GM19043 (cell line): Measurements from ENCODE around the gene SLC25A21.

ENCODE experiments used
- ATAC-seq: cut with Tn5 transposase; IDR thresholded peaks from one replicate; pipeline ENCODE4 v1.9.1; 2021; ENCODE audit warnings: low read depth; ENCODE audit not compliant: unreplicated experiment

SLC25A21 gene

DNA sequence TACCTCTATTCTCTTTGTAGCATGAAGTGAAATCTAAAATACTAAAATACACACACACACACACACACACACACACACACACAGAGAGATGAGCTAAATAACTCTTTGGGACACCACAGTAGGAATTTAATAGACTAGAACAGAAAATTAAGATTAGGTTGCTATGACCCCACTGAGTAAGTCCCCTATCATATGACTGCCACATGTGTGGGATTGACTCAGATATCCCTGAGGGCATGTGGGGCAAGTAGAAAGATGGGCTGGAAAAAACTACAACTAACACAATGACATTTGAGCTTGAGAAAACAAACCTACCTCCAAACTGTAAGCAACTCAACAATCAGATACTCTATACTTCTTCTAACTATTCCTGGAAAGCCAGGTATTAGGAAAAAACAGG, 27.0 kb downstream of the SLC25A21 start:
- no peak for ATAC-seq

DNA sequence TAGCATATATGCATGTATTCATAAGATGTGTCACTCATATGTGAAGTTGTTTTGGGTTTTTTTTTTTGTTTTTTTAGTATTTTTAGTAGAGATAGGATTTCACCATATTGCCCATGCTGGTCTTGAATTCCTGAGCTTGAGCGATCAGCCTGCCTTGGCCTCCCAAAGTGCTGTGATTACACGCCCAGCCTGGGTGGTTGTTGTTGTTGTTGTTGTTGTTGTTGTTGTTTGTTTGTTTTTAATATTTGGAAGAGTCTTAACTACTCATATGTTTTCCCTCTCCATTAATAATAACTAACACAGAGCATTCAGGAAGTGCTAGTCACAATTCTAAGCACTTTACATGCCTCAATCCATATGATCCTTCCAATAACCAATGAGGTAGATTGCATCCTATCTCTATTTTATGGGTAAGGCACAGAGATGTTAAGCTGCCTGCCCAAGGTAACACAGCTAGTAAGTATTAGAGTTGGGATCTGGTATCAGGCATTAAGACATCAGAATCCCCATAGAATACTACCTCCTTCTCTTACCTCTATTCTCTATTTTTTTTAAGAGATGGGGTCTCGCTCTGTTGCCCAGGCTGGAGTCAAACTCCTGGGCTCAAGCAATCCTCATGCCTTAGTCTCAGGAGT, 27.6 kb downstream of the SLC25A21 start:
- no peak for ATAC-seq

DNA sequence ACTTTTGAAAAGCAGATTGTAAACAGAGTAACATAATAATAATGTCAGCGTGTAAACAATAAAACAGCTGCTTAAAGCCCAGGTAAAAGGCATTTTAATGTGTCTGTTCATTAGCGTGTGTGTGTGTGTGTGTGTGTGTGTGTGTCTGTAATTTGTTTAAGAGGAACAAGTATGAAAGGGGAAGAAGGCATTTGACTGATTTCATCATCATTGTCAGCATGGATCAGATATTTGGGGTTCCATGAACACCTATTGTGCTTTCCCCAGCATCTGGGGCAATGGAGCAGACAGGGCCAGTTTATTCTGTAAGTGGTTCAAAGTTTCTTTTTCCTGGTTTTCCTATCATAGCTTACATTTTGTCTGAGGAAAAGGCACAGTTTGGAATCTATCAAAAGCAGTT, 28.9 kb downstream of the SLC25A21 start:
- no peak for ATAC-seq

DNA sequence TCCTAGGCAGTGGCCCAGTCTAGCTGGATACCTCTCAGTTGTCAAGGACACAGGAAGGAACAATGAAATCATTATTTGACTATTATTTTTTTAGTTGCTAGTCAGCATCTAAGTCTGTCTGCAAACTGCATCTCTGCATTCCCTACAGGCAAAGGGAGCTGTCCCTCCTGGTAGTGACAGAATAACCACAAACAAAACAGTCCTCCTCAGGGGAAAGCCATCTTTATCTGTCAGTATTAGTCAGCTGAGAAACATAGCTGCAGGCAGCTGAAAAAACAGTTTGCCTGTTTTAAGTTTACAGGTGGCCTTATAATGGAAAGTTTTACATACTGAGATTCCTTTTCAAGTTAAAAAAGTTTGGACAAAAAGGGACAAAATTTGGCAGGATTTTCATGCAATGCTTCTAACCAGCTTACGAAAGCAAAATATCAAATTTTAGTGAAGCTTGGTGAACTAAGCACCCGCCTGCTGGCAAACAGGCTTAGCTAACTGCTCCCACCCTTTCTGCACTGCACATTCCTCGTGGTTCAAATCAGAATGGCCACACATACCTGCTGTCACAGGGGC, 29.5 kb downstream of the SLC25A21 start:
- no peak for ATAC-seq

DNA sequence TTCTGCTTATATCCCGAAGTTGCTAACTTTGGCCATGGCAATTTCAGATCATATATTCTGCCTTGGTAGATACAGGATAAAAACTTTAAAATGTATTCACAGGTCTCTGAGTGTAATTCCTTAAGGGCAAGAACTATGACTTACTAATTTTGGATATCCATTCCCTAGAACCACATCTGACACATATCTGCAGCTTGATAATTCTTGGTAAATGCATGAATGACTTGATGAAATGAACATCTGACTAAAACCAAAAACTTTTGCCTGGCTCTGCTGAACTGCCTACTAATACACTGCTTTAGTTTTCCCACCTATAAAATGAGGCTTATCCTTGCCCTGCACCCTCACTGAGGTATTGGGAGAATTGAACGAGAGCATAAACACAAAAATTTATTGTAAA, 32.2 kb downstream of the SLC25A21 start:
- ATAC-seq, result no peak

DNA sequence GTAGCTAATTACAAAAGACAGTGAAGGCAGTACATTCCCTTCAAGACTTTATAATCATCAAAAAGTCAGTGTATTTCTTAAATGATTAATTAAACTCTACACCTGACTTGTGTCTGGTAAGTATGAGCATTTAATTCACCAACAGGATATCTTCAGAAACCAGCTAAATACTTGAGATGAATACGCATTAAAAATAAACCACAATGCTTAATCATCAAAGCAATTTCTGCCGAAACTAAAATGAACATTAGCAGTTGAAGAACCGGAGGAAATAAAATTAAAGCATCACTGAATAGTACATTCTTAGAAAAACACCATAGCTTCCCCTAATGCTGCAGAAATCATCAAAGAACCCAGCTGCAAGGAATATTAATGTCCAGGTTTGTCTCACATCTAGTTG, 32.7 kb downstream of the SLC25A21 start:
- ATAC-seq, result no peak

DNA sequence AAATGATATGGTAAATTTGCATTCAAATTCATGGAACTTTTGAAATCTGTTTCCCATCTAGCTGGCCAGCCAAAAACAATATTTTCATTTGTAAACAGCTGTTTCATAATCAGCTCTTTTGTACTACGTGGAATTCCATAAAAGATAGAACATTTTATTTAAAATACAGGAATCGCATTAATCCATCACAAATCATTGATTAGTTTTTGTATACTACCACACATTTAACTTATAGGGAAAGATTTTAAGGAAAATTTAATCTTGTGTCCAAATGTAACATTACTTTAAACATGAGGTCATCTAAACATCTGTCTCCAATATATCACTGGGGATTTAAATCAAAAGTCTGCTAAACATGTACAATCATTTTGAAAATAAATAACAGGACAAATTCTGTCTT, 33.5 kb downstream of the SLC25A21 start:
- ATAC-seq, result no peak

DNA sequence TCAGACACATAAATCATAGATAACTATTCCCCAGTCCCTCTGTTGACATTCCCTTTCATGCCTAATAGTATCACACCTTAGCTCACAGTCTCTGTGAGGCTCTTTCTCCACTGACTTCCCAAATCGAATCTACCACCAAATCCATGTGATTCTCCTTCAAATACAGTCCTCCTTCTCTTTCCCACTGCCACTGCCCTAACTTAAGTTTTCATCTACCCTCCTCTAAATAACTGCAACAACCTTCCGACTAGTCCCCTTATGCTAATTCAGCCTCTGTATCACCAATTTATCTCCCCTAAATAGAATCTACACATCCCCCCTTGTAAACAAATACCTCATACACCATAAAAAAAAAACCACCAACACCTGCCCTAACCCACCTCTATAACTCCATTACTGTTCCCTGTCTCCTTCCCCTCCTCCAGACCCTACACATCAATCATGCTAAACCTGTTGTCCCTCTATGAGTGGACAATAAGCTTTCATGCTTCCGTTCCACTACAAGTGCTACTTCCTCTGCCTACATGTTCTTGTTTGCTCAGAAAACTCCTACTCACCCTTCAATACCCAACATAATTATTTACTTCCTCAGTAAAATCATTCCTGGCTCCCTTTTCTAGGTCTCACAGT, 39.0 kb downstream of the SLC25A21 start:
- no peak for ATAC-seq

DNA sequence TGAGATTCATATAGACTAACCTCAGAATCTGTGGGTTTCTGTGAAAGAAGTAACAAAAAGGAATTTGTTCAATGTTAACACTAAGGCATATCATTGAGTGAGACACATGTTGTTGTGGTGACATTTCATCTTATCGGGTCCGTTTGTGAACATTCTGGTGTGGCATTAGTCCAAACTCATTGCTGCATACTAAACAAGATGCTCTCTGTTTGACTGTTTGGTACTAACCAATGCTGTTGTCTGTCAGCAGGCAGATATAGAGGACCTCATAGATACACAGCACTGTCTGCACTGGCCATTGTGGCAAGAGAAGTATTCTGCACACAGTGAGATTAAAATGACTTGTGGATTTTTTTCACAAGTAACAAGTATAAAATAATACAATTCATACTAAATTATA, 41.2 kb downstream of the SLC25A21 start:
- no peak for ATAC-seq

DNA sequence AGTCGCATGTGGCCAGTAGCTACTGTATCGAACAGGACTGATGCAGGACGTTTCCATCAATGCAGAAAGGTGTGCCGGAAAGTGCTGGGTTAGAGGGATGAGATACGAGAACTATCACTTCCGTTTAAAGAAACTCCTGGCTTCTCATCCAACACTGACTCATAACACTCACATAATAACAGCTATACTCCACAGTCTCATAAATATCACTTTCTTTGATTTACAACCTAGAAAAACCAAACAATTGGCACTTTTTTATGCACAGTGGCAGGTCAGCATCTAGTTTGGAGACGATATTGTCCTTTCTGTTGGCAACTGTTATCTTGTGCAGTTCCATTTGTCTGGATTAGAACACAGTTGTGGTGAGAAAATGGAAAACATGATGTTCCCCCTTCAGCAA, 43.4 kb downstream of the SLC25A21 start:
- ATAC-seq, result no peak

DNA sequence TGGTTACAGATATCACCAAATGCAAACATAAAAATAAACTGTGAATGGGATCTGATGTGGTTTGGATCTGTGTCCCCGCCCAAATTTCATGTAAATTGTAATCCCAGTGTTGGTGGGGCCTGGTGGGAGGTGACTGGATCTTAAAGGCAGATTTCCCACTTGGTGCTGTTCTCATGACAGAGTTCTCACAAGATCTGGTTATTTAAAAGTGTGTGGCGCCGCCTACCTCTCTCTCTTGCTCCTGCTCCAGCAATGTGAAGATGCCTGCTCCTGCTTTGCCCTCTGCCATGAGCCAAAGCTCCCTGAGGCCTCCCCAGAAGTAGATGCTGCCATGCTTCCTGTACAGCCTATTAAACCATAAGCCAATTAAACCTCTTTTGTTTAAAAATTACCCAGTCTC, 47.8 kb downstream of the SLC25A21 start:
- ATAC-seq, result no peak

DNA sequence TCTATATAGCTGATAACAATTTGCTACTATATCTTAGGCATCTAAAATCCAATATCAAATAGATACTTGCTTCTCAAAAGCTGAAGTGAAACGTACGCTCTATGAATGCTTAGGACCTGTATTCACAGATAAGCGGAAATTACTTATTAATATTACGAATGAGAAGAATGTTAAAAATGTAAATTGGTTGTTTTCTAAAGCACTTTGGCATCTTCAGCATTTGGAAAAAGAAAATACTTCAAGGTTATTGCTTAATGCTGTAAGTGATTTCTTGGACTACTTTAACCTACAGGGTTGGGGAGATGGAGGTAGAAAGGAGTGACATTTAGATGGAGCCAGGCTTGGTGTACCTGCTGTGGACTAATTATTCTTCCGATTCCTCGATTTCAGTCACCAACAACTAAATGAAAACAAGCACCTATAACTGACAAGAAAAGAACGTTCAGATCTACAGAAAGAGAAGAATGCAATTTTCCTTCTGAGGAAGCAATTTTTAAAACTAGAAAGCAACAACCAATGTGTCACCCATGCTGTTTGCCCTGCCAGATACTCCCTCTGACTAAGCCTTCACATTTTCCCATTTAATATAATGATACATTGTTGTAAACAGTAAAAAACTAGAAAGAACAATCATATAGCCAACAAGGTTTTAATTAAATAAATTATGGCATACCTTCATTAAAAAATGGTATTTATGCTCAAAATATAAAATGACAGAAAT, 49.3 kb downstream of the SLC25A21 start:
- ATAC-seq, result no peak

DNA sequence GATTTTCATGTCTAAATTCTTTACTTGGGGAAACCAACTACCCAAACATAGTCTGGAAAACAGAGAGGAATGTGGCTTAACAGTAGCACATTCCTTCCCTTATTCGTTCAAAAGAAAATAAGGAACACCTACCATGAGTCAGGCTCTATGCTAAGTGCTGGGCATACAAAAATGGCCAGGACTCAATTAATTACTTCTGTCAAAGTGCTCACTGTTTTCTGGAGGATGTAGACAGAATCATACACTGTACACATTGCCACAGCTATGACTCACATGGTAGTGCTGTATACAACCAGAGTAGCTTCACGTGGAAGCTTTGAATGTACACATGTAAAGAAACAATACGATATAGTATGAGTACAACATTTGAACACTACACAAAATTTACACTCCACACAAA, 50.1 kb downstream of the SLC25A21 start:
- no peak for ATAC-seq

DNA sequence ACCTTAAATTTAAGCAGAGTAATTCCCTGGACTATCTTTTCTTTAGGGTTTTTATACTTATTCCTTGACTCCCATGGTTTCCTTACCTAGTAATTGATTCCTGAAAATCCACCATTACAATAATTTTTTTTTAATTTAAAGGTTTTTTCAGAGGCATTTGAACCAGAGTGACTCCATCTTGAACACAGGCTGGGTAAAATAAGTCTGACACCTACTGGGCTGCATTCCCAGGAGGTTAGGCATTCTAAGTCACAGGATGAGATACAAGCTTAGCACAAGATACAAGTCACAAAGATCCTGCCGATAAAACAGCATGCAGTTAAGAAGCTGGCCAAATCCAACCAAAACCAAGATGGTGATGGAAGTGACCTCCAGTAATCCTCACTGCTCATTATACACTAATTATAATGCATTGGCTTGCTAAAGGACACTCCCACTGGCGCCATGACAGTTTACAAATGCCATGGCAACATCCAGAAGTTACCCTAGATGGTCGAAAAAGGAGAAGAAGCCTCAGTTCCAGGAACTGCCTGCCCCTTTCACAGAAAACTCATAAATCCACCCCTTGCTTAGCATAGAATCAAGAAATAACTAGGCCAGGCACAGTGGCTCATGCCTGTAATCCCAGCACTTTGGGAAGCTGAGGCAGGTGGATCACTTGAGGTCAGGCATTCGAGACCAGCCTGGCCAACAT, 53.6 kb downstream of the SLC25A21 start:
- ATAC-seq, result no peak

DNA sequence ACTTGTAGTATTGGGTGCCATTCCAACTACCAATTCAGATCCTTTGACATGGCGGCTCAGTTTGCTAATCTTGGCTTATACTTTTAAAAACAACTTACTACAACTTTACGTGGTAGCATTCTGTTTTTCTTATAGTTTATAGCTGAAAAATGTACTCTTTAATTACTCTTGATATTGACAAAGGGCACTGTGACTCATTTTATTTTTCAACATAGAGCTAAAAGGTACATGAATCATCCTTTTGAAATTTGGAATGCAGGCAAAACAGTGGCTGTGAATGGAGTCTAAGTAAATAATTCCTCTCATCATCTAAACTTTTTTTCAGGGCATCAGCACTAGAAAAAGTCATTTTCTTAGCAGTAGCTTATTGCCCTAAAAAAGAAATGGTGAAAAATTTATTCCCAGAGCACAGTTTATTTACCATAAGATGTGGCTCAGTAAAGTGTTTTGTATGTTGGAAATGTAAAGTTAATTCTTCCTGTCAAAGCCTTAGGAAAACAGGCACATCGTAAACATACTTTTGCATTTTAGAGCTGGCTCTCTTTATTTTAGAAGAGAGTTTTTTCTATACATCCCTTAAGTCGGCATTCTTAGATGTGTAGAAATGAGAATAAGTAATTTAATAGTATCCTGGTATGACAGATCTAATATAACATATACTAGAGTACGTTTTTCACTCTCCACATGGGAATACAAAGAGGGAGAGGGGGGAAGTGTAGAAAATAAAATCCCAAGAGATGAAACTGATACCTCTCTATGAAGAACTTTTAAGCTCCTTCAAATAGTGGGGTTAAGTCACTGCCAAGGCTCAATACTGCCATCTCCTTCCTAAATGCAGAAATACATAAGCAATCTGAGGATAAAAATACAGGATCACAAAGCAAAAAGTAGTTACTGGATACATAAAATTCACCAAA, 55.2 kb downstream of the SLC25A21 start:
- no peak for ATAC-seq

DNA sequence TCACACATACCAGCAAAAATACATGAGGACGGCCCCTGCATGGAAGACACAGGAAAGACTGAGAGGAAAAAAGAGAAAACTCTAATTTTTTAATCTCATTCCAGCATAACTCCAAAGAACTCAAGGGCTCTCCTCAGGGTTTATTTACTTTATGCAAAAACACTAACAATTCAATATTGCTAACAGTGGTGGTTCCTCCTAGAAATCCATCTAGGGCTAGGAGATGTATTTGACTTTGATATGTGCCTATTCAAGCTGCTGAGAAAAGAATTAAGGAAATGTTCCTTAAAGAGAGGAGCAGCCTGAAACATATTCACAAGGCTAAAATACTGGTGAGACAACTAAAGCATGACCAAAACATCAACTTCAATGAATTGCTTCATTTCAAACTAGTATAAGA, 57.0 kb downstream of the SLC25A21 start:
- no peak for ATAC-seq

DNA sequence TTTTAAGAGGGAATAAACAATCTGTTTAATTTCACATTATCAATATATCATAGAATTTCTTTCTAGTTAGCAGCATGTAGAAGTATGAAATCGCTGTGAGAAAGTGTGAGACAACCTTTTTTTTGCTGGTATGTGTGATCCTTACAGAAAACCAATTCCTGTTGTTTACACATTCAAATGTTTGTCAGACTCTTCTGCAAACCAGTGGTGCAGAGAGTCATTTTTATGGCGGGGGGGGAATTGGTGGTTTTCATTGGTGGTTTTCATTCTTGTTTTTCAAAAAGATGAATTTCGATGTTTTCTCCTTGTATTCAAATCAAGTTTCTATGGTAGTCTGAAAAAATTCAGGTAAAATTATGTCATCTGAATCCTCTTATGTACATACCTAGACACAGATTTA, 57.8 kb downstream of the SLC25A21 start:
- ATAC-seq, result no peak

DNA sequence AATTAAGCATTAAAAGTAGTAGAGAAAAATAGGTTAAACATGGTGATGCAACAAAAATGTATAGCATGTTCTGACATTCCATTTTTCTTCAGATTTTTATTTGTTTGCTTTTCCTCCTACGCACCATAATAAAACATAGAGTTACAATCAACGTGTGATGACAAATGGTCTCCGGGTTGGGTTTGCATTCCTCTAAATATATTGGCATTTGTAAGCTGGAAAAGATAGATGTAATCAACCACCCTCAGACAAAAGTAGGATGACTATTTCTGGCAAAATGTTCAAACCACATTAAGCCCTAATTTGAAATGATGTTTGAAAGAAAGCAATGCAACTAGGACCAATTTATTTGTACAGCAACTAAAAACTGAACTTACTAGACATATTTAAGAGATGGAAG, 58.4 kb downstream of the SLC25A21 start:
- no peak for ATAC-seq

DNA sequence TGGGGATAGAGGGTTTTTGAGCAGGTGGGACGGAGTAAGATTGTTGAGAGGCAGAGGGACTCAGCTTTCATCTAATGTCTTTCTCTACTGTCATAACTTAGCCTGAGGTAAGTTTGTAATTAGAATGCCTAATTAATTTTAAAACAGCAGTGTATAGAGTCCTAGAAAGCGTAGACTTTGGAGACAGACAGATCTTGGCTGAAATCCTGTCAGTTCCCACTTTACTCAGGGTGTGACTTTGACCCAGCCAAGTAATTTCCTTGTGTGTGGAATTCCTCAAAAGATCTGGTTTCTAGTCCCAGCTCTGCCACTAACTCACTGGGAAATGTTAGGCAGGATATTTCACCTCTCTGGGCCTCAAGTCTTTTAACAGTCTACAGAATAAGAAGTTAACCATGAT, 74.3 kb downstream of the SLC25A21 start:
- ATAC-seq, result no peak

DNA sequence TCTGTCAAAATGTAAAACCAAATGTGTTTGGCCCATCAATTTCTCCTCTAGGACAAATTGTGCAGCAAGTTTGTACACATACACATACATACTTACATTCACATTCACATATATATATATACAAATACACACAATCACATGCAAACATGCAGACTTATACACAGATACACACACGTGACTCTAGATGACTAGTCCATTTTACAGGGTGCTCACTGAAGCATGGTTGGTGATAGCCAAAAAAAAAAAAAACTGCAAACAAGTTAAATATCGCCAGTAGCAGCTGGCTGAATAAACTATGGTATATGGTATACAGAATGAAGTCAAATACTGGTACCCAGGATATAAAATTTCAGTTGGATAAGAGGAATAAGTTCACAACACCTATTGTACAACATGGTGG, 77.9 kb downstream of the SLC25A21 start:
- ATAC-seq, result no peak
